ENCODE results near the gene SLCO2A1.

The SLCO2A1 gene

DNA sequence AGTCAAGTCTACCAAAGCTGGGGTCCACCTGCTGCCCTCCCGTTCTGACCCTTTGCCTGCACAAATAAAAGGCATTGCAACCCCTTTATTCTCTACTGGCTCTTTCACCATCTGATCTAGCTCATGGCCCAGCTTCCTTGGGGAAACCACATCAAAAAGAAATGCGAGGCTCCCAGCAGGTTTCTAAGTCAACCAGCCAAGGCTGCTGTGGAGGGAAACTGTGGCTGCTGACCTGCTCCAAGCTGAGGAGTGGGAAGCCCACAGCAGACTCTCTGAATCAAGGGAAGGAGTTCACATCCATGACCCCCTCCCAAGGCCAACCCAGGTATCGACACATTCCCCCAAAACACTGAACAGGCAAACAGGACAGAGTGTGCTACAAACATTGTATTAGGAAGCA lies 25.2 kb upstream of the SLCO2A1 start:
- Histone ChIP-seq H3K36me3 (ENCODE audit: control insufficient read depth in 4 of 4, insufficient read depth in 4 of 4, low read length in 3 of 4) (no peaks in the 10 kb centered on the region), H3K27me3 (replicated peaks in 2 of 5; ENCODE audit: control insufficient read depth in 4 of 5, insufficient read depth in 5 of 5, low read length in 4 of 5) (no peaks in the 10 kb centered on the region), H3K27ac (ENCODE audit: insufficient read depth in 1 of 2, low read depth in 1 of 2, low read length in 2 of 2, poor library complexity in 1 of 2, severe bottlenecking in 2 of 2) (no peak overlapping the region), H3K9me3 (ENCODE audit: control extremely low read depth in 1 of 5, control insufficient read depth in 4 of 5, insufficient read depth in 2 of 5, low read depth in 1 of 5, low read length in 4 of 5) (peaks cover 0 to 2% (median 0%) of the 10 kb centered on the region in 5 experiments), H3K4me1 (ENCODE audit: control extremely low read depth in 1 of 4, control insufficient read depth in 4 of 4, insufficient read depth in 4 of 4, low read length in 3 of 4) (peaks cover 0 to 13% (median 0%) of the 10 kb centered on the region in 4 experiments), H3K4me3 (ENCODE audit: control insufficient read depth in 1 of 7, extremely low read depth in 1 of 7, insufficient read depth in 4 of 7, low read depth in 2 of 7, low read length in 6 of 7) (no peak overlapping the region)
- ChIA-PET CTCF (no interaction called here), POLR2A (no interaction called here)
- DNase-seq: no peak
- 74% methylated on average over 2 of the region's 3 CpGs for WGBS (ENCODE audit: insufficient coverage)

- Histone ChIP-seq H3K4me1 (ENCODE audit: control extremely low read depth in 1 of 4, control insufficient read depth in 4 of 4, insufficient read depth in 4 of 4, low read length in 3 of 4) (peaks cover 0 to 13% (median 0%) of the 10 kb centered on the region in 4 experiments), H3K9me3 (ENCODE audit: control extremely low read depth in 1 of 5, control insufficient read depth in 4 of 5, insufficient read depth in 2 of 5, low read depth in 1 of 5, low read length in 4 of 5) (peaks cover 0 to 2% (median 0%) of the 10 kb centered on the region in 5 experiments), H3K27ac (ENCODE audit: insufficient read depth in 1 of 2, low read depth in 1 of 2, low read length in 2 of 2, poor library complexity in 1 of 2, severe bottlenecking in 2 of 2) (no peak overlapping the region), H3K4me3 (ENCODE audit: control insufficient read depth in 1 of 7, extremely low read depth in 1 of 7, insufficient read depth in 4 of 7, low read depth in 2 of 7, low read length in 6 of 7) (no peak overlapping the region), H3K27me3 (replicated peaks in 2 of 5; ENCODE audit: control insufficient read depth in 4 of 5, insufficient read depth in 5 of 5, low read length in 4 of 5) (no peaks in the 10 kb centered on the region), H3K36me3 (ENCODE audit: control insufficient read depth in 4 of 4, insufficient read depth in 4 of 4, low read length in 3 of 4) (no peaks in the 10 kb centered on the region)
- ChIA-PET POLR2A (no interaction called here), CTCF (no interaction called here)
- 85% methylated on average over 4 of the region's 5 CpGs for WGBS (ENCODE audit: insufficient coverage)
- DNase-seq: no peak
These were observed 24.5 kb upstream of the SLCO2A1 start for GRCh38 chr3:134054231-134054630.

DNA sequence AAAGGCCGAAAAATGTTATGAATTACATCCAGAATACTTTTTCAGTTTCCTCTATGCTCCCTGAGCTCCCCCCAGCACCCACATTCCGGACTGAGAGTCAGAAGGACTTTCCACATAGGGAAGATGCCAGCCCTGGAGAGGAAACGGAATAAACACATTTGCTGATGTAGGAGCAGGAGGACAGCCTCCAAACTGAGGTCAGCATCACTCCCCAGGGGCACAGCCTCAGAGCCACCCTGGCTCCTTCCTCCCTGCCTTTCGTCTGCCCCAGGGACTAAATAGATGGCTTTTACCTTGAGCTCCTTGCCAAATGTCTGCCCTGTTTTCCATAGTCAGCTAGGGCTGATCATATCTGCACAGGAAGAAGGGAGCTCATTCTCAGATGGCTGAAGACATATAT lies 22.6 kb upstream of the SLCO2A1 start:
- Histone ChIP-seq H3K27ac (ENCODE audit: insufficient read depth in 1 of 2, low read depth in 1 of 2, low read length in 2 of 2, poor library complexity in 1 of 2, severe bottlenecking in 2 of 2) (no peak overlapping the region), H3K9me3 (ENCODE audit: control extremely low read depth in 1 of 5, control insufficient read depth in 4 of 5, insufficient read depth in 2 of 5, low read depth in 1 of 5, low read length in 4 of 5) (peaks cover 0 to 2% (median 0%) of the 10 kb centered on the region in 5 experiments), H3K27me3 (replicated peaks in 2 of 5; ENCODE audit: control insufficient read depth in 4 of 5, insufficient read depth in 5 of 5, low read length in 4 of 5) (no peaks in the 10 kb centered on the region), H3K36me3 (ENCODE audit: control insufficient read depth in 4 of 4, insufficient read depth in 4 of 4, low read length in 3 of 4) (no peaks in the 10 kb centered on the region), H3K4me3 (ENCODE audit: control insufficient read depth in 1 of 7, extremely low read depth in 1 of 7, insufficient read depth in 4 of 7, low read depth in 2 of 7, low read length in 6 of 7) (no peak overlapping the region), H3K4me1 (ENCODE audit: control extremely low read depth in 1 of 4, control insufficient read depth in 4 of 4, insufficient read depth in 4 of 4, low read length in 3 of 4) (peaks cover 0 to 6% (median 0%) of the 10 kb centered on the region in 4 experiments)
- no peak for DNase-seq
- POLR2A ChIA-PET: no interaction called here
- CTCF ChIA-PET: no interaction called here
- 100% methylated on average over 2 of the region's 4 CpGs for WGBS (ENCODE audit: insufficient coverage)

- no peak for DNase-seq
- ChIA-PET POLR2A (no interaction called here), CTCF (no interaction called here)
- Histone ChIP-seq H3K27ac (ENCODE audit: insufficient read depth in 1 of 2, low read depth in 1 of 2, low read length in 2 of 2, poor library complexity in 1 of 2, severe bottlenecking in 2 of 2) (no peak overlapping the region), H3K36me3 (ENCODE audit: control insufficient read depth in 4 of 4, insufficient read depth in 4 of 4, low read length in 3 of 4) (no peaks in the 10 kb centered on the region), H3K9me3 (ENCODE audit: control extremely low read depth in 1 of 5, control insufficient read depth in 4 of 5, insufficient read depth in 2 of 5, low read depth in 1 of 5, low read length in 4 of 5) (peaks cover 0 to 22% (median 11%) of the 10 kb centered on the region in 5 experiments), H3K4me3 (ENCODE audit: control insufficient read depth in 1 of 7, extremely low read depth in 1 of 7, insufficient read depth in 4 of 7, low read depth in 2 of 7, low read length in 6 of 7) (no peak overlapping the region), H3K27me3 (replicated peaks in 2 of 5; ENCODE audit: control insufficient read depth in 4 of 5, insufficient read depth in 5 of 5, low read length in 4 of 5) (no peaks in the 10 kb centered on the region), H3K4me1 (ENCODE audit: control extremely low read depth in 1 of 4, control insufficient read depth in 4 of 4, insufficient read depth in 4 of 4, low read length in 3 of 4) (peaks cover 0 to 2% (median 0%) of the 10 kb centered on the region in 4 experiments)
- 100% methylated on average over 1 of the region's 1 CpG for WGBS (ENCODE audit: insufficient coverage)
These were observed 20.0 kb upstream of the SLCO2A1 start for GRCh38 chr3:134049676-134050075.

- Histone ChIP-seq H3K4me1 (ENCODE audit: control extremely low read depth in 1 of 4, control insufficient read depth in 4 of 4, insufficient read depth in 4 of 4, low read length in 3 of 4) (no peaks in the 10 kb centered on the region), H3K27me3 (replicated peaks in 2 of 5; ENCODE audit: control insufficient read depth in 4 of 5, insufficient read depth in 5 of 5, low read length in 4 of 5) (no peaks in the 10 kb centered on the region), H3K4me3 (ENCODE audit: control insufficient read depth in 1 of 7, extremely low read depth in 1 of 7, insufficient read depth in 4 of 7, low read depth in 2 of 7, low read length in 6 of 7) (no peak overlapping the region), H3K27ac (ENCODE audit: insufficient read depth in 1 of 2, low read depth in 1 of 2, low read length in 2 of 2, poor library complexity in 1 of 2, severe bottlenecking in 2 of 2) (no peak overlapping the region), H3K9me3 (ENCODE audit: control extremely low read depth in 1 of 5, control insufficient read depth in 4 of 5, insufficient read depth in 2 of 5, low read depth in 1 of 5, low read length in 4 of 5) (peaks cover 0 to 30% (median 12%) of the 10 kb centered on the region in 5 experiments), H3K36me3 (ENCODE audit: control insufficient read depth in 4 of 4, insufficient read depth in 4 of 4, low read length in 3 of 4) (no peaks in the 10 kb centered on the region)
- WGBS (ENCODE audit: insufficient coverage): 95% methylated on average over 8 of the region's 9 CpGs
- DNase-seq: no peak
- ChIA-PET POLR2A (no interaction called here), CTCF (interaction anchor here (0.9 kb wide), 1 partner anchor 14 kb away, joined by 4 read pairs; no protein-coding TSS in a partner anchor)
These were observed 18.7 kb upstream of the SLCO2A1 start for GRCh38 chr3:134048278-134048996.

DNA sequence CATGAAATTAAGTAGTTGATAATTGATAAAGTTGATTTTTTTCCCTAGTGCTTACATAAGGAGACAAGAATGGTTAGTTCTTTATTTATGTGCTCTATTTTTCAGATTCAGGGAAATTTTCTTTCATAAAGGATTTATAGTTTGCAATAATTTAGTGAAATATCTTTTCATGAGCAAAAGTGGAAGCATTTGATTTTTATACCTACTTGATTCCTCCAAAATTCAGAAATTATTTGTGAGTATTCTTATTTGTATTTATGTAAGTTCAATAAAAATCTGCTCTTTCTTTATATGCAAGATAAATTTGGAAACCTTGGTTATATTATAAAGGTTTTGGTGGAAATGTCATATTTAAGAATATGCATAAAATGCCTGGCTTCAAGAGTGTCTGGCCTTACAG lies 14.7 kb upstream of the SLCO2A1 start:
- H3K36me3 ChIP-seq (ENCODE audit: control insufficient read depth in 4 of 4, insufficient read depth in 4 of 4, low read length in 3 of 4): no peaks in the 10 kb centered on the region
- H3K9me3 ChIP-seq (ENCODE audit: control extremely low read depth in 1 of 5, control insufficient read depth in 4 of 5, insufficient read depth in 2 of 5, low read depth in 1 of 5, low read length in 4 of 5): peaks cover 5 to 41% (median 18%) of the 10 kb centered on the region in 5 experiments
- DNase-seq: peak in 1 of 3 donors; percentile 22
- H3K4me3 ChIP-seq (ENCODE audit: control insufficient read depth in 1 of 7, extremely low read depth in 1 of 7, insufficient read depth in 4 of 7, low read depth in 2 of 7, low read length in 6 of 7): no peak overlapping the region
- H3K4me1 ChIP-seq (ENCODE audit: control extremely low read depth in 1 of 4, control insufficient read depth in 4 of 4, insufficient read depth in 4 of 4, low read length in 3 of 4): no peaks in the 10 kb centered on the region
- H3K27ac ChIP-seq (ENCODE audit: insufficient read depth in 1 of 2, low read depth in 1 of 2, low read length in 2 of 2, poor library complexity in 1 of 2, severe bottlenecking in 2 of 2): no peak overlapping the region
- H3K27me3 ChIP-seq (replicated peaks in 2 of 5; ENCODE audit: control insufficient read depth in 4 of 5, insufficient read depth in 5 of 5, low read length in 4 of 5): no peaks in the 10 kb centered on the region
- ChIA-PET POLR2A (no interaction called here), CTCF (no interaction called here)

GRCh38 chr3:134040066-134040465 lies 10.3 kb upstream of the SLCO2A1 start:
- CTCF ChIA-PET: no interaction called here
- WGBS (ENCODE audit: insufficient coverage): 94% methylated on average over 4 of the region's 4 CpGs
- H3K27ac ChIP-seq (ENCODE audit: insufficient read depth in 1 of 2, low read depth in 1 of 2, low read length in 2 of 2, poor library complexity in 1 of 2, severe bottlenecking in 2 of 2): no peak overlapping the region

More at GRCh38 chr3:134040066-134040465, 10.3 kb upstream of the SLCO2A1 start:
- H3K27me3 ChIP-seq (replicated peaks in 2 of 5; ENCODE audit: control insufficient read depth in 4 of 5, insufficient read depth in 5 of 5, low read length in 4 of 5): no peaks in the 10 kb centered on the region
- H3K4me1 ChIP-seq (ENCODE audit: control extremely low read depth in 1 of 4, control insufficient read depth in 4 of 4, insufficient read depth in 4 of 4, low read length in 3 of 4): no peaks in the 10 kb centered on the region
- no peak for DNase-seq
- no peak overlapping the region for H3K4me3 ChIP-seq (ENCODE audit: control insufficient read depth in 1 of 7, extremely low read depth in 1 of 7, insufficient read depth in 4 of 7, low read depth in 2 of 7, low read length in 6 of 7)
- no peaks in the 10 kb centered on the region for H3K36me3 ChIP-seq (ENCODE audit: control insufficient read depth in 4 of 4, insufficient read depth in 4 of 4, low read length in 3 of 4)
- peaks cover 3 to 25% (median 11%) of the 10 kb centered on the region in 5 experiments for H3K9me3 ChIP-seq (ENCODE audit: control extremely low read depth in 1 of 5, control insufficient read depth in 4 of 5, insufficient read depth in 2 of 5, low read depth in 1 of 5, low read length in 4 of 5)
- POLR2A ChIA-PET: no interaction called here
